ENCODE measurements around the gene TRAPPC5. TPM values are rescaled to one million over a fixed set of nuclear protein-coding genes. Genes with fewer than 3 reads are reported as not detected.

The TRAPPC5 gene
- total RNA-seq, 1 donor from 2014 or later, result 93.7 TPM

GRCh38 chr19:7692417-7693088 is 11.9 kb downstream of the TRAPPC5 start:
- no peak overlapping the region for H3K4me3 Mint-ChIP-seq
- TF ChIP-seq CTCF (IDR thresholded peaks at IDR 0.05; ENCODE audit: unreplicated experiment), result no peak
- peaks cover 13% of the 10 kb centered on the region for H3K27me3 Mint-ChIP-seq (ENCODE audit: low read depth)
- DNase-seq (ENCODE audit: low spot score in 2 of 2, unreplicated experiment in 2 of 2), result no peak
- H3K36me3 Mint-ChIP-seq, result no peaks in the 10 kb centered on the region
- H3K27ac Mint-ChIP-seq, result no peak overlapping the region
- no peaks in the 10 kb centered on the region for H3K9me3 Mint-ChIP-seq
- H3K4me1 Mint-ChIP-seq, result no peaks in the 10 kb centered on the region

GRCh38 chr19:7694499-7694898 is 13.9 kb downstream of the TRAPPC5 start:
- no peak for TF ChIP-seq CTCF (IDR thresholded peaks at IDR 0.05; ENCODE audit: unreplicated experiment)
- no peak overlapping the region for H3K27ac Mint-ChIP-seq
- no peaks in the 10 kb centered on the region for H3K9me3 Mint-ChIP-seq
- no peaks in the 10 kb centered on the region for H3K36me3 Mint-ChIP-seq
- no peak for DNase-seq (ENCODE audit: low spot score in 2 of 2, unreplicated experiment in 2 of 2)
- no peaks in the 10 kb centered on the region for H3K4me1 Mint-ChIP-seq
- no peak overlapping the region for H3K4me3 Mint-ChIP-seq
- H3K27me3 Mint-ChIP-seq (ENCODE audit: low read depth), result peaks cover 32% of the 10 kb centered on the region

- H3K27ac Mint-ChIP-seq, result no peak overlapping the region
- H3K4me1 Mint-ChIP-seq, result no peaks in the 10 kb centered on the region
- no peak overlapping the region for H3K4me3 Mint-ChIP-seq
- peaks cover 46% of the 10 kb centered on the region for H3K27me3 Mint-ChIP-seq (ENCODE audit: low read depth)
- no peak for DNase-seq (ENCODE audit: low spot score in 2 of 2, unreplicated experiment in 2 of 2)
- H3K9me3 Mint-ChIP-seq, result no peaks in the 10 kb centered on the region
- no peaks in the 10 kb centered on the region for H3K36me3 Mint-ChIP-seq
- no peak for TF ChIP-seq CTCF (IDR thresholded peaks at IDR 0.05; ENCODE audit: unreplicated experiment)
Observed at GRCh38 chr19:7697721-7698287, 17.2 kb downstream of the TRAPPC5 start.

- Mint-ChIP-seq H3K4me3 (no peak overlapping the region), H3K36me3 (no peaks in the 10 kb centered on the region), H3K9me3 (no peaks in the 10 kb centered on the region), H3K27ac (no peak overlapping the region), H3K27me3 (ENCODE audit: low read depth) (peaks cover 50% of the 10 kb centered on the region), H3K4me1 (no peaks in the 10 kb centered on the region)
- TF ChIP-seq CTCF (IDR thresholded peaks at IDR 0.05; ENCODE audit: unreplicated experiment), result no peak
- no peak for DNase-seq (ENCODE audit: low spot score in 2 of 2, unreplicated experiment in 2 of 2)
Observed at GRCh38 chr19:7698583-7698982, 17.9 kb downstream of the TRAPPC5 start.

GRCh38 chr19:7699003-7699402 is 18.4 kb downstream of the TRAPPC5 start:
- DNase-seq (ENCODE audit: low spot score in 2 of 2, unreplicated experiment in 2 of 2), result no peak
- TF ChIP-seq CTCF (IDR thresholded peaks at IDR 0.05; ENCODE audit: unreplicated experiment), result no peak
- Mint-ChIP-seq H3K27me3 (ENCODE audit: low read depth) (peaks cover 53% of the 10 kb centered on the region), H3K9me3 (no peaks in the 10 kb centered on the region), H3K36me3 (no peaks in the 10 kb centered on the region), H3K4me1 (no peaks in the 10 kb centered on the region), H3K4me3 (no peak overlapping the region), H3K27ac (no peak overlapping the region)
